ENCODE data around the gene CHMP6. TPM values are rescaled to one million over a fixed set of nuclear protein-coding genes. Genes with fewer than 3 reads are reported as not detected.

Gene CHMP6
- total RNA-seq (10 to 100 TPM in 1 of 2 donors, 1 to 10 TPM in 1; 9.6 to 14.5 TPM), polyA plus RNA-seq (10 to 100 TPM; 19.0 to 24.0 TPM)

DNA sequence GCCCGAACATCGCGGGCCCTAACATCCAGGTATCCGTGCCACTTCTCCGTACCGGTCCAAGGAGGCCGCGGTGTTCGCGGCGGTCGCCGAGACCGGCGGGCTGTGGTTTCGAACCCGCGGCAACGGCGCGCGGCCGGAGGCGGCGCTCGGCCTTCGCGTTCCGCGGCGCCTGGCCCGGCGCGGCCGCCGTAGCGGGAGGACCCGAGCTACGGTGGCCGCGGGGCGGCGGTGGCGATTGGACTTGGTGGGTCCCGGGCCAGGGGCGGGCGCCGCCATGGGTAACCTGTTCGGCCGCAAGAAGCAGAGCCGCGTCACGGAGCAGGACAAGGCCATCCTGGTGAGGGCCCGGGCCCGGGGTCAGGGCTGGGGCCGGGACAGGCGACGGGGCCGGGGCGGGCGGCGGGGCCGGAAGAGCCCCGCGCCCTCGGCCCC lies at the start of gene CHMP6:
CHMP6 (plus strand) TSS at position 197 of the 432 bp plus-strand sequence; CDS start at position 275, 78 bp downstream.
- peaks cover 10 to 32% (median 23%) of the 10 kb centered on the region in 4 donors for H3K4me1 ChIP-seq (ENCODE audit: control insufficient read depth in 4 of 4, insufficient read depth in 4 of 4, low read length in 3 of 4)
- TF ChIP-seq FOXA2 (IDR thresholded peaks at IDR 0.05) = no peak
- TF ChIP-seq, protein P1, sequence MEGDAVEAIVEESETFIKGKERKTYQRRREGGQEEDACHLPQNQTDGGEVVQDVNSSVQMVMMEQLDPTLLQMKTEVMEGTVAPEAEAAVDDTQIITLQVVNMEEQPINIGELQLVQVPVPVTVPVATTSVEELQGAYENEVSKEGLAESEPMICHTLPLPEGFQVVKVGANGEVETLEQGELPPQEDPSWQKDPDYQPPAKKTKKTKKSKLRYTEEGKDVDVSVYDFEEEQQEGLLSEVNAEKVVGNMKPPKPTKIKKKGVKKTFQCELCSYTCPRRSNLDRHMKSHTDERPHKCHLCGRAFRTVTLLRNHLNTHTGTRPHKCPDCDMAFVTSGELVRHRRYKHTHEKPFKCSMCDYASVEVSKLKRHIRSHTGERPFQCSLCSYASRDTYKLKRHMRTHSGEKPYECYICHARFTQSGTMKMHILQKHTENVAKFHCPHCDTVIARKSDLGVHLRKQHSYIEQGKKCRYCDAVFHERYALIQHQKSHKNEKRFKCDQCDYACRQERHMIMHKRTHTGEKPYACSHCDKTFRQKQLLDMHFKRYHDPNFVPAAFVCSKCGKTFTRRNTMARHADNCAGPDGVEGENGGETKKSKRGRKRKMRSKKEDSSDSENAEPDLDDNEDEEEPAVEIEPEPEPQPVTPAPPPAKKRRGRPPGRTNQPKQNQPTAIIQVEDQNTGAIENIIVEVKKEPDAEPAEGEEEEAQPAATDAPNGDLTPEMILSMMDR (IDR thresholded peaks at IDR 0.05; ENCODE audit: low read depth, low read length, missing input control) = peak; percentile 19
- TF ChIP-seq GABPA (IDR thresholded peaks at IDR 0.05 in 1 of 2, conservative IDR thresholded peaks at IDR 0.05 in 1 of 2) = no peak
- no peak for TF ChIP-seq SP1 (IDR thresholded peaks at IDR 0.05)
- no peak for TF ChIP-seq RXRA (IDR thresholded peaks at IDR 0.05)
- TF ChIP-seq RAD21 (IDR thresholded peaks at IDR 0.05) = no peak
- DNase-seq (ENCODE audit: low spot score) = peak; percentile 72
- H3K27me3 ChIP-seq (ENCODE audit: control insufficient read depth in 4 of 4, insufficient read depth in 4 of 4, low read length in 3 of 4) = no peaks in the 10 kb centered on the region
- no peaks in the 10 kb centered on the region for H3K9me3 ChIP-seq (ENCODE audit: control insufficient read depth in 4 of 4, low read length in 3 of 4)
- H3K4me3 ChIP-seq (ENCODE audit: low read depth in 1 of 3, low read length in 3 of 3) = peak within 1 kb of the TSS; percentile 70 to 97 (median 86)
- H3K27ac ChIP-seq (ENCODE audit: low read depth in 1 of 2, low read length in 2 of 2) = no peak within 1 kb of the TSS
- under 1% methylated on average over 66 of the region's 66 CpGs for WGBS
- peaks cover under 1 to 12% (median 8%) of the 10 kb centered on the region in 4 donors for H3K36me3 ChIP-seq (ENCODE audit: control insufficient read depth in 4 of 4, insufficient read depth in 3 of 4, low read depth in 1 of 4, low read length in 3 of 4)
- H3K9ac ChIP-seq (ENCODE audit: low read depth in 1 of 2, low read length in 2 of 2) = peak within 1 kb of the TSS; percentile 71 to 78

DNA sequence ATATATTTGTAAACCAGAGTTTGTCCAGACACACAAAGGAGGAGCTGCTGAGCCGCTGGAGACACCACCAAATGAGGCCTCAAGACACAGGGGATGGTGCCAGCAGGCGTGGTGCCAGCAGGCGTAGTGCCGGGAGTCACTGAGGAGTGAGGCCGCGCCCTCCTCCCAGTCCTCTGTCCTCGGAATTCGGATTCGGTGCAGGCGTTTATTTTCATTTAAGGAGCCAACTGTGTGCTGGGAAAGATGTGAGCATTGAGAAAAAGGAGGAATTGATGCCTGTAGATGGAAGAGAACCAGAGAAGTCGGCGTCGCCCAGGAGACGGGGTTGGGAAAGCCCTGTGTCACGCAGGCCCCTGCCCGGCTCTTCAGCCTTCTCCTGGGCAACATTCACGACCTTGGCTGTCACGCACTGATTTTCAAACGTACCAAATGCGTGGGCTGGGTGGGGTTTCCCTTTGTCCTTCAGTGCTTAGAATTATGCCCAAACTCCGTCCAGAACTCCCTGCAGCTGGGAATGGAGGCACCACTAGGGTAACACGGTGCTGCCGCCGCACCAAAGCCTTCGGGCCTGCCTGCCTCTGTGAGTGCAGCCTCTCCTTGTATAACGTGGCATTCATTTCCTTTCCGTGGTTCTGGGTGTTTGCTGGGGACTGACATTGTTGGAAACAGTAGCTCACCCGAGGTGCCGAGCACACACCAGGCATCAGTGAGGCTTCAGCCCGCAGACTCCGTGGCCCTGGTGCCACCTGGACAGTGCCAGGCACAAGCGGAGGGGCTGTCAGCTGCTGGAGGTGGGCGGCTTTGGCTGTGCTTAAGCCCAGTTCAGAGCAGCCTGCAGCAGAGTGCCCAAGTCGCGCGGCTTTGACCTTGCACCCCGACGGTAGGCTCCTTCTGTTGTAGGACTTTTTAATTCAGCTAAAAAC lies 49.0 kb upstream of the CHMP6 start:
- 88% methylated on average over 38 of the region's 38 CpGs for WGBS
- peaks cover 0 to 21% (median 8%) of the 10 kb centered on the region in 4 donors for H3K36me3 ChIP-seq (ENCODE audit: control insufficient read depth in 4 of 4, insufficient read depth in 3 of 4, low read depth in 1 of 4, low read length in 3 of 4)
- H3K27ac ChIP-seq (ENCODE audit: low read depth in 1 of 2, low read length in 2 of 2) = no peak overlapping the region

DNA sequence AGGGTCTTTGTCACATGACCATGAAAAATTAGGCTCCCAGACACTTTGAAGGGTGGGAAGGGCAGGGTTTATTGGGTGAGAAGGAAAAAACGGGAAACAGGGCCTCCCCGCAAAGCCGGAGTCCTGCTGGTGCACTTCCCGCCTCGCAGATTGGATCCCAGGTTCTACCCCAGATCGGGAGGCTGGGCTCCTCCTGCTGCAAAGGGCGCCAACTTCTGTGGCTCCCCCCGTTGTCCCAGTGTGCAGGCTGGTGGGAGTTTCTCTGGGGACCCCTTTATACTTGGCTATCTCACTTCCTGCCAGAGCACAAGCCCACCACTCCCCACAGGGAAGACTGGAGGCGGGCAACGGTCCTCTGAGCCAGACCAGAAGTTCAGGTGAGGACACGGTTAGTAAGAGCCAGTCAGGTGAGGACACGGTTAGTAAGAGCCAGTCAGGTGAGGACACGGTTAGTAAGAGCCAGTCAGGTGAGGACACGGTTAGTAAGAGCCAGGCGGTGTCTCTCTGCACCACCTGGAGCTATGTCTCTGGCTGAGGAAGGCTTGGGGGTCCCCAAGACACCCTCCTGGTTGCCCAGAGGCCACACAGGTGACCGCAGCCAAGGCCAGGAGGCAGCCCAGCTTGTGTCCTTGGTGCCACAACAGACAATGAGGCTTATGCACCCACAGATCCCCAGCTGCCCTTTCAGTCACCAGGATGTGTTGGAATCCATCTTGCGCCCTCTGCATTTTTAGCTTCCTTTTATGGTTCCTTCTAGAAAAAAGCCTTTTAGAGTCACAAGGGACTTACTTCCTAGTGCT lies 48.1 kb upstream of the CHMP6 start:
- no peaks in the 10 kb centered on the region for H3K4me1 ChIP-seq (ENCODE audit: control insufficient read depth in 4 of 4, insufficient read depth in 4 of 4, low read length in 3 of 4)
- DNase-seq (ENCODE audit: low spot score) = no peak

More for the DNA sequence above, 49.0 kb upstream of the CHMP6 start:
- H3K27me3 ChIP-seq (ENCODE audit: control insufficient read depth in 4 of 4, insufficient read depth in 4 of 4, low read length in 3 of 4) = no peaks in the 10 kb centered on the region
- TF ChIP-seq GABPA (IDR thresholded peaks at IDR 0.05 in 1 of 2, conservative IDR thresholded peaks at IDR 0.05 in 1 of 2) (no peak), RAD21 (IDR thresholded peaks at IDR 0.05) (peak in 1 of 2 donors; percentile 28)
- H3K9ac ChIP-seq (ENCODE audit: low read depth in 1 of 2, low read length in 2 of 2) = no peak overlapping the region
- H3K4me3 ChIP-seq (ENCODE audit: low read depth in 1 of 3, low read length in 3 of 3) = no peak overlapping the region
- DNase-seq (ENCODE audit: low spot score) = no peak
- no peaks in the 10 kb centered on the region for H3K9me3 ChIP-seq (ENCODE audit: control insufficient read depth in 4 of 4, low read length in 3 of 4)
- no peaks in the 10 kb centered on the region for H3K4me1 ChIP-seq (ENCODE audit: control insufficient read depth in 4 of 4, insufficient read depth in 4 of 4, low read length in 3 of 4)

More for the DNA sequence above, 48.1 kb upstream of the CHMP6 start:
- H3K27ac ChIP-seq (ENCODE audit: low read depth in 1 of 2, low read length in 2 of 2) = no peak overlapping the region
- no peak overlapping the region for H3K4me3 ChIP-seq (ENCODE audit: low read depth in 1 of 3, low read length in 3 of 3)
- H3K9me3 ChIP-seq (ENCODE audit: control insufficient read depth in 4 of 4, low read length in 3 of 4) = no peaks in the 10 kb centered on the region
- WGBS = 95% methylated on average over 17 of the region's 17 CpGs
- H3K27me3 ChIP-seq (ENCODE audit: control insufficient read depth in 4 of 4, insufficient read depth in 4 of 4, low read length in 3 of 4) = no peaks in the 10 kb centered on the region
- TF ChIP-seq, protein P2, sequence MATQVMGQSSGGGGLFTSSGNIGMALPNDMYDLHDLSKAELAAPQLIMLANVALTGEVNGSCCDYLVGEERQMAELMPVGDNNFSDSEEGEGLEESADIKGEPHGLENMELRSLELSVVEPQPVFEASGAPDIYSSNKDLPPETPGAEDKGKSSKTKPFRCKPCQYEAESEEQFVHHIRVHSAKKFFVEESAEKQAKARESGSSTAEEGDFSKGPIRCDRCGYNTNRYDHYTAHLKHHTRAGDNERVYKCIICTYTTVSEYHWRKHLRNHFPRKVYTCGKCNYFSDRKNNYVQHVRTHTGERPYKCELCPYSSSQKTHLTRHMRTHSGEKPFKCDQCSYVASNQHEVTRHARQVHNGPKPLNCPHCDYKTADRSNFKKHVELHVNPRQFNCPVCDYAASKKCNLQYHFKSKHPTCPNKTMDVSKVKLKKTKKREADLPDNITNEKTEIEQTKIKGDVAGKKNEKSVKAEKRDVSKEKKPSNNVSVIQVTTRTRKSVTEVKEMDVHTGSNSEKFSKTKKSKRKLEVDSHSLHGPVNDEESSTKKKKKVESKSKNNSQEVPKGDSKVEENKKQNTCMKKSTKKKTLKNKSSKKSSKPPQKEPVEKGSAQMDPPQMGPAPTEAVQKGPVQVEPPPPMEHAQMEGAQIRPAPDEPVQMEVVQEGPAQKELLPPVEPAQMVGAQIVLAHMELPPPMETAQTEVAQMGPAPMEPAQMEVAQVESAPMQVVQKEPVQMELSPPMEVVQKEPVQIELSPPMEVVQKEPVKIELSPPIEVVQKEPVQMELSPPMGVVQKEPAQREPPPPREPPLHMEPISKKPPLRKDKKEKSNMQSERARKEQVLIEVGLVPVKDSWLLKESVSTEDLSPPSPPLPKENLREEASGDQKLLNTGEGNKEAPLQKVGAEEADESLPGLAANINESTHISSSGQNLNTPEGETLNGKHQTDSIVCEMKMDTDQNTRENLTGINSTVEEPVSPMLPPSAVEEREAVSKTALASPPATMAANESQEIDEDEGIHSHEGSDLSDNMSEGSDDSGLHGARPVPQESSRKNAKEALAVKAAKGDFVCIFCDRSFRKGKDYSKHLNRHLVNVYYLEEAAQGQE (IDR thresholded peaks at IDR 0.05) = no peak
- TF ChIP-seq RAD21 (IDR thresholded peaks at IDR 0.05) = no peak
- no peak for TF ChIP-seq FOXA2 (IDR thresholded peaks at IDR 0.05)
- TF ChIP-seq JUND (IDR thresholded peaks at IDR 0.05) = no peak
- TF ChIP-seq GABPA (IDR thresholded peaks at IDR 0.05 in 1 of 2, conservative IDR thresholded peaks at IDR 0.05 in 1 of 2) = no peak
- TF ChIP-seq FOXA1 (IDR thresholded peaks at IDR 0.05) = no peak
- TF ChIP-seq YY1 (IDR thresholded peaks at IDR 0.05) = no peak
- TF ChIP-seq, protein P3, sequence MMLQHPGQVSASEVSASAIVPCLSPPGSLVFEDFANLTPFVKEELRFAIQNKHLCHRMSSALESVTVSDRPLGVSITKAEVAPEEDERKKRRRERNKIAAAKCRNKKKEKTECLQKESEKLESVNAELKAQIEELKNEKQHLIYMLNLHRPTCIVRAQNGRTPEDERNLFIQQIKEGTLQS (IDR thresholded peaks at IDR 0.05) = no peak
- TF ChIP-seq RXRA (IDR thresholded peaks at IDR 0.05) = no peak
- no peak for TF ChIP-seq EGR1 (IDR thresholded peaks at IDR 0.05; ENCODE audit: low read depth in 2 of 2)
- TF ChIP-seq, protein P4, sequence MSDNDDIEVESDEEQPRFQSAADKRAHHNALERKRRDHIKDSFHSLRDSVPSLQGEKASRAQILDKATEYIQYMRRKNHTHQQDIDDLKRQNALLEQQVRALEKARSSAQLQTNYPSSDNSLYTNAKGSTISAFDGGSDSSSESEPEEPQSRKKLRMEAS (IDR thresholded peaks at IDR 0.05) = no peak
- TF ChIP-seq, protein P1 (IDR thresholded peaks at IDR 0.05; ENCODE audit: low read depth, low read length, missing input control) = no peak
- TF ChIP-seq TAF1 (conservative IDR thresholded peaks at IDR 0.05) = no peak
- TF ChIP-seq HNF4A (conservative IDR thresholded peaks at IDR 0.05) = no peak
- H3K9ac ChIP-seq (ENCODE audit: low read depth in 1 of 2, low read length in 2 of 2) = no peak overlapping the region
- H3K36me3 ChIP-seq (ENCODE audit: control insufficient read depth in 4 of 4, insufficient read depth in 3 of 4, low read depth in 1 of 4, low read length in 3 of 4) = peaks cover 0 to 24% (median 7%) of the 10 kb centered on the region in 4 donors

All from liver (tissue), 9 donors.